Thymus (tissue), 11 donors: ENCODE measurements around the gene P2RY14. TPM values are rescaled to one million over a fixed set of nuclear protein-coding genes. Genes with fewer than 3 reads are reported as not detected.

Experiments used
- DNase-seq, 9 donors: peaks; one replicate each; pipeline ENCODE4 v3.0.0-alpha.2; 2013; ENCODE audit warnings: low spot score in 9 of 9, low read depth in 6 of 9, missing footprints in 1 of 9
- H3K27ac ChIP-seq, 2 donors: one replicate each; pipeline ENCODE4 v1.5.1; 2013; ENCODE audit warnings: control low read depth in 1 of 2, low read depth in 1 of 2, low read length in 1 of 2, mild to moderate bottlenecking in 1 of 2, moderate library complexity in 1 of 2
- H3K27me3 ChIP-seq, 2 donors: one replicate each; pipeline ENCODE4 v1.5.1; 2013; ENCODE audit warnings: low read length in 1 of 2; ENCODE audit not compliant: control insufficient read depth in 2 of 2, insufficient read depth in 1 of 2
- H3K36me3 ChIP-seq, 2 donors: one replicate each; pipeline ENCODE4 v1.5.1; 2013; ENCODE audit warnings: low read length in 1 of 2, mild to moderate bottlenecking in 1 of 2, moderate library complexity in 1 of 2; ENCODE audit not compliant: control insufficient read depth in 2 of 2, insufficient read depth in 2 of 2
- H3K4me1 ChIP-seq, 2 donors: one replicate each; pipeline ENCODE4 v1.5.1; 2013; ENCODE audit warnings: low read length in 2 of 2; ENCODE audit not compliant: control insufficient read depth in 2 of 2, insufficient read depth in 2 of 2
- H3K4me3 ChIP-seq, 2 donors: one replicate each; pipeline ENCODE4 v1.5.1; 2013; ENCODE audit warnings: low read length in 2 of 2, control low read depth in 1 of 2, mild to moderate bottlenecking in 1 of 2
- H3K9me3 ChIP-seq, 2 donors: one replicate each; pipeline ENCODE4 v1.5.1; 2013; ENCODE audit warnings: low read length in 1 of 2, mild to moderate bottlenecking in 1 of 2; ENCODE audit not compliant: control insufficient read depth in 2 of 2, insufficient read depth in 1 of 2
- WGBS: extraction: QIAGEN DNeasy Blood & Tissue Kit; methylation state at CpG from one replicate; pipeline ENCODE4 v1.1.7; 2013; 5-methylcytosine and 5-hydroxymethylcytosine counted together
- polyA plus RNA-seq: library from polyadenylated mRNA; stranded (reverse); fragments of 200-250 nt; gene quantifications from one replicate; pipeline ENCODE4 v1.2.3, GENCODE V29; 2013
- total RNA-seq: library from RNA; stranded (reverse); fragments of 120-200 nt; gene quantifications from one replicate; pipeline ENCODE4 v1.2.4, GENCODE V29; 2013
- donor health status: healthy.

P2RY14 gene
- total and polyA plus RNA-seq, 2 donors, result 2.1 to 8.2 TPM

GRCh38 chr3:151196434-151196833 lies 81.9 kb downstream of the P2RY14 start:
- no peak overlapping the region for H3K27ac ChIP-seq
- peaks cover 7 to 9% of the 10 kb centered on the region in 2 donors for H3K4me1 ChIP-seq
- H3K27me3 ChIP-seq, result no peaks in the 10 kb centered on the region
- H3K36me3 ChIP-seq, result no peaks in the 10 kb centered on the region
- no peaks in the 10 kb centered on the region for H3K9me3 ChIP-seq
- DNase-seq, result no peak
- H3K4me3 ChIP-seq, result no peak overlapping the region

- DNase-seq, result no peak
- Histone ChIP-seq H3K36me3 (no peaks in the 10 kb centered on the region), H3K9me3 (no peaks in the 10 kb centered on the region), H3K27ac (no peak overlapping the region), H3K27me3 (no peaks in the 10 kb centered on the region), H3K4me1 (peaks cover 7 to 9% of the 10 kb centered on the region in 2 donors), H3K4me3 (no peak overlapping the region)
- 95% methylated on average over 1 of the region's 1 CpG for WGBS
Measured at GRCh38 chr3:151195826-151196225, 82.5 kb downstream of the P2RY14 start.

GRCh38 chr3:151192545-151192944 lies 85.8 kb downstream of the P2RY14 start:
- H3K4me3 ChIP-seq, result no peak overlapping the region
- DNase-seq, result no peak
- H3K4me1 ChIP-seq, result no peaks in the 10 kb centered on the region
- H3K9me3 ChIP-seq, result no peaks in the 10 kb centered on the region
- 99% methylated on average over 6 of the region's 6 CpGs for WGBS
- H3K27me3 ChIP-seq, result no peaks in the 10 kb centered on the region
- H3K36me3 ChIP-seq, result no peaks in the 10 kb centered on the region
- no peak overlapping the region for H3K27ac ChIP-seq

- no peak for DNase-seq
- Histone ChIP-seq H3K4me3 (no peak overlapping the region), H3K4me1 (no peaks in the 10 kb centered on the region), H3K9me3 (no peaks in the 10 kb centered on the region), H3K27ac (no peak overlapping the region), H3K27me3 (no peaks in the 10 kb centered on the region), H3K36me3 (no peaks in the 10 kb centered on the region)
- 96% methylated on average over 1 of the region's 1 CpG for WGBS
Measured at GRCh38 chr3:151191095-151191494, 87.2 kb downstream of the P2RY14 start.

- H3K27me3 ChIP-seq, result no peaks in the 10 kb centered on the region
- H3K4me1 ChIP-seq, result peaks cover 0 to 8% of the 10 kb centered on the region in 2 donors
- no peak overlapping the region for H3K4me3 ChIP-seq
- H3K36me3 ChIP-seq, result no peaks in the 10 kb centered on the region
- peak overlapping the region; percentile 22 to 53 for H3K27ac ChIP-seq
- no peaks in the 10 kb centered on the region for H3K9me3 ChIP-seq
- 54% methylated on average over 5 of the region's 5 CpGs for WGBS
- DNase-seq, result peak in 2 of 9 donors; percentile 35 to 69
Measured at GRCh38 chr3:151183265-151183671, 95.1 kb downstream of the P2RY14 start.

GRCh38 chr3:151182349-151183079 lies 95.8 kb downstream of the P2RY14 start:
- Histone ChIP-seq H3K27ac (peak overlapping the region in 1 of 2 donors; percentile 64), H3K4me3 (no peak overlapping the region)

GRCh38 chr3:151178208-151178845 lies 100.0 kb downstream of the P2RY14 start:
- DNase-seq, result no peak

More at GRCh38 chr3:151182349-151183079, 95.8 kb downstream of the P2RY14 start:
- peaks cover 0 to 8% of the 10 kb centered on the region in 2 donors for H3K4me1 ChIP-seq
- H3K36me3 ChIP-seq, result no peaks in the 10 kb centered on the region
- DNase-seq, result no peak
- H3K9me3 ChIP-seq, result no peaks in the 10 kb centered on the region
- WGBS, result 96% methylated on average over 5 of the region's 5 CpGs
- H3K27me3 ChIP-seq, result no peaks in the 10 kb centered on the region

GRCh38 chr3:151175952-151176351 lies 102.4 kb downstream of the P2RY14 start:
- Histone ChIP-seq H3K4me1 (peaks cover 10 to 14% of the 10 kb centered on the region in 2 donors), H3K4me3 (no peak overlapping the region), H3K36me3 (no peaks in the 10 kb centered on the region), H3K27ac (no peak overlapping the region), H3K27me3 (no peaks in the 10 kb centered on the region), H3K9me3 (no peaks in the 10 kb centered on the region)
- 97% methylated on average over 2 of the region's 2 CpGs for WGBS
- DNase-seq, result no peak

More at GRCh38 chr3:151178208-151178845, 100.0 kb downstream of the P2RY14 start:
- Histone ChIP-seq H3K36me3 (no peaks in the 10 kb centered on the region), H3K27me3 (no peaks in the 10 kb centered on the region), H3K4me1 (peaks cover 0 to 8% of the 10 kb centered on the region in 2 donors), H3K9me3 (no peaks in the 10 kb centered on the region), H3K27ac (no peak overlapping the region), H3K4me3 (no peak overlapping the region)
- WGBS, result 95% methylated on average over 2 of the region's 2 CpGs

GRCh38 chr3:151174351-151174750 lies 104.0 kb downstream of the P2RY14 start:
- Histone ChIP-seq H3K4me1 (peaks cover 19 to 27% of the 10 kb centered on the region in 2 donors), H3K9me3 (no peaks in the 10 kb centered on the region), H3K36me3 (no peaks in the 10 kb centered on the region), H3K27ac (no peak overlapping the region), H3K27me3 (no peaks in the 10 kb centered on the region), H3K4me3 (no peak overlapping the region)
- WGBS, result 74% methylated on average over 2 of the region's 2 CpGs
- no peak for DNase-seq
